Urinary bladder (tissue), 4 donors: ENCODE measurements around the gene NLN. TPM values are rescaled to one million over a fixed set of nuclear protein-coding genes. Genes with fewer than 3 reads are reported as not detected.

Experiments used
- DNase-seq: peaks from one replicate; pipeline ENCODE4 v3.0.0-alpha.2; 2015; ENCODE audit errors: extremely low spot score
- H3K27ac ChIP-seq: one replicate; pipeline ENCODE4 v1.5.1; 2013; ENCODE audit warnings: low read depth, mild to moderate bottlenecking, moderate library complexity
- H3K36me3 ChIP-seq: one replicate; pipeline ENCODE4 v1.6.1; 2013; ENCODE audit warnings: mild to moderate bottlenecking, moderate library complexity; ENCODE audit not compliant: insufficient read depth
- H3K4me1 ChIP-seq: one replicate; pipeline ENCODE4 v1.6.1; 2013; ENCODE audit warnings: mild to moderate bottlenecking, moderate library complexity; ENCODE audit not compliant: insufficient read depth
- H3K4me3 ChIP-seq: one replicate; pipeline ENCODE4 v1.5.1; 2013; ENCODE audit warnings: low read depth, low read length
- WGBS: extraction: QIAGEN DNeasy Blood & Tissue Kit; methylation state at CpG from one replicate; pipeline ENCODE4 v1.1.7; 2013; 5-methylcytosine and 5-hydroxymethylcytosine counted together
- polyA plus RNA-seq: library from polyadenylated mRNA; stranded (reverse); fragments of 200-250 nt; gene quantifications from one replicate; pipeline ENCODE4 v1.2.3, GENCODE V29; 2013
- total RNA-seq: library from RNA; depleted of rRNA; stranded (reverse); fragments of >200 nt; gene quantifications from one replicate; pipeline ENCODE4 v1.2.3, GENCODE V29; 2014
- donor health status: healthy with polysubstance abuse.
- donor health status: healthy.

The NLN gene
- total and polyA plus RNA-seq, 2 donors = 4.4 to 16.0 TPM

GRCh38 chr5:65742565-65743231 is 20.7 kb downstream of the NLN start:
- no peaks in the 10 kb centered on the region for H3K4me1 ChIP-seq
- 22% methylated on average over 4 of the region's 4 CpGs for WGBS
- H3K27ac ChIP-seq = no peak overlapping the region
- no peaks in the 10 kb centered on the region for H3K36me3 ChIP-seq
- no peak for DNase-seq
- no peak overlapping the region for H3K4me3 ChIP-seq

GRCh38 chr5:65749221-65749844 is 27.3 kb downstream of the NLN start:
- H3K4me1 ChIP-seq = no peaks in the 10 kb centered on the region

GRCh38 chr5:65749956-65750355 is 28.0 kb downstream of the NLN start:
- no peak for DNase-seq
- Histone ChIP-seq H3K4me1 (no peaks in the 10 kb centered on the region), H3K27ac (no peak overlapping the region), H3K4me3 (no peak overlapping the region), H3K36me3 (no peaks in the 10 kb centered on the region)
- WGBS = 87% methylated on average over 5 of the region's 5 CpGs

More at GRCh38 chr5:65749221-65749844, 27.3 kb downstream of the NLN start:
- Histone ChIP-seq H3K4me3 (no peak overlapping the region), H3K36me3 (no peaks in the 10 kb centered on the region), H3K27ac (no peak overlapping the region)
- DNase-seq = no peak
- 94% methylated on average over 1 of the region's 1 CpG for WGBS

GRCh38 chr5:65750938-65751337 is 28.9 kb downstream of the NLN start:
- Histone ChIP-seq H3K4me1 (no peaks in the 10 kb centered on the region), H3K36me3 (no peaks in the 10 kb centered on the region), H3K4me3 (no peak overlapping the region), H3K27ac (no peak overlapping the region)
- 69% methylated on average over 2 of the region's 2 CpGs for WGBS
- DNase-seq = no peak

GRCh38 chr5:65753189-65753588 is 31.2 kb downstream of the NLN start:
- H3K4me1 ChIP-seq = no peaks in the 10 kb centered on the region
- no peaks in the 10 kb centered on the region for H3K36me3 ChIP-seq
- no peak overlapping the region for H3K27ac ChIP-seq
- WGBS = 89% methylated on average over 8 of the region's 8 CpGs
- no peak for DNase-seq
- H3K4me3 ChIP-seq = no peak overlapping the region

GRCh38 chr5:65758546-65759144 is 36.6 kb downstream of the NLN start:
- Histone ChIP-seq H3K4me1 (no peaks in the 10 kb centered on the region), H3K27ac (no peak overlapping the region), H3K36me3 (no peaks in the 10 kb centered on the region), H3K4me3 (no peak overlapping the region)
- no peak for DNase-seq
- WGBS = 81% methylated on average over 4 of the region's 4 CpGs

- no peak for DNase-seq
- Histone ChIP-seq H3K36me3 (no peaks in the 10 kb centered on the region), H3K4me3 (no peak overlapping the region), H3K4me1 (no peaks in the 10 kb centered on the region), H3K27ac (no peak overlapping the region)
- 69% methylated on average over 2 of the region's 2 CpGs for whole genome bisulfite sequencing
These were observed 38.7 kb downstream of the NLN start for GRCh38 chr5:65760504-65761275.

- no peaks in the 10 kb centered on the region for H3K4me1 ChIP-seq
- H3K27ac ChIP-seq = no peak overlapping the region
- no peak for DNase-seq
- 85% methylated on average over 1 of the region's 1 CpG for WGBS
- H3K36me3 ChIP-seq = no peaks in the 10 kb centered on the region
- H3K4me3 ChIP-seq = no peak overlapping the region
These were observed 40.2 kb downstream of the NLN start for GRCh38 chr5:65762234-65762633.

GRCh38 chr5:65765582-65765981 is 43.6 kb downstream of the NLN start:
- Histone ChIP-seq H3K27ac (no peak overlapping the region), H3K4me1 (no peaks in the 10 kb centered on the region), H3K36me3 (no peaks in the 10 kb centered on the region), H3K4me3 (no peak overlapping the region)
- WGBS = 97% methylated on average over 1 of the region's 1 CpG
- no peak for DNase-seq

- WGBS = 64% methylated on average over 2 of the region's 2 CpGs
- no peaks in the 10 kb centered on the region for H3K4me1 ChIP-seq
- H3K36me3 ChIP-seq = no peaks in the 10 kb centered on the region
- H3K4me3 ChIP-seq = no peak overlapping the region
- H3K27ac ChIP-seq = no peak overlapping the region
- no peak for DNase-seq
These were observed 44.2 kb downstream of the NLN start for GRCh38 chr5:65766175-65766574.

GRCh38 chr5:65766781-65767180 is 44.8 kb downstream of the NLN start:
- no peaks in the 10 kb centered on the region for H3K4me1 ChIP-seq
- no peaks in the 10 kb centered on the region for H3K36me3 ChIP-seq
- H3K4me3 ChIP-seq = no peak overlapping the region
- no peak overlapping the region for H3K27ac ChIP-seq
- WGBS = 96% methylated on average over 2 of the region's 2 CpGs
- DNase-seq = no peak

- no peak for DNase-seq
- Histone ChIP-seq H3K4me3 (no peak overlapping the region), H3K36me3 (no peaks in the 10 kb centered on the region), H3K4me1 (no peaks in the 10 kb centered on the region), H3K27ac (no peak overlapping the region)
- WGBS = 95% methylated on average over 1 of the region's 1 CpG
These were observed 45.6 kb downstream of the NLN start for GRCh38 chr5:65767565-65767964.

GRCh38 chr5:65768723-65769346 is 46.8 kb downstream of the NLN start:
- H3K36me3 ChIP-seq = no peaks in the 10 kb centered on the region
- no peaks in the 10 kb centered on the region for H3K4me1 ChIP-seq
- H3K27ac ChIP-seq = no peak overlapping the region
- DNase-seq = no peak
- H3K4me3 ChIP-seq = no peak overlapping the region
- WGBS = 93% methylated on average over 7 of the region's 7 CpGs
